Measurements from ENCODE around the gene BLZF1.
"Not testable (repeated sequence)": the region's sequence is repeated elsewhere in the genome, so short reads cannot be mapped to it uniquely, and the experiment has no call there.

Gene BLZF1

DNA sequence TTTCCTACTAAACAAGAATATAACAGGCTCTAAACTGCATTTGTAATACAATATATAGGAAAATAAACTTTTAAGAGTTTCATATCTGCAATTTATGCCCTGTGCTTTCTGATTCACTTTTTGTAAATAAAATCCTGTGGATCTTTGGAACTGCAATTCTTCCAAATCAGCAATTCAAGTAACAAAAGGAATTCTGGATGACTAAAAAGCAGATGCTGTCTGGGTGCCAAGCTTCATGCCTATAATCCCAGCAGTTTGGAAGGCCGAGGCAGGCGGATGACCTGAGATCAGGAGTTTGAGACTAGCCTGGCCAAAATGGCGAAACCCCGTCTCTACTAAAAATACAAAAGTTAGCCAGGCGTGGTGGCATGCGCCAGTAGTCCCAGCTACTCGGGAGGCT, 6.7 kb upstream of the BLZF1 start:
- no peak for DNase-seq (ENCODE audit: low spot score)

DNA sequence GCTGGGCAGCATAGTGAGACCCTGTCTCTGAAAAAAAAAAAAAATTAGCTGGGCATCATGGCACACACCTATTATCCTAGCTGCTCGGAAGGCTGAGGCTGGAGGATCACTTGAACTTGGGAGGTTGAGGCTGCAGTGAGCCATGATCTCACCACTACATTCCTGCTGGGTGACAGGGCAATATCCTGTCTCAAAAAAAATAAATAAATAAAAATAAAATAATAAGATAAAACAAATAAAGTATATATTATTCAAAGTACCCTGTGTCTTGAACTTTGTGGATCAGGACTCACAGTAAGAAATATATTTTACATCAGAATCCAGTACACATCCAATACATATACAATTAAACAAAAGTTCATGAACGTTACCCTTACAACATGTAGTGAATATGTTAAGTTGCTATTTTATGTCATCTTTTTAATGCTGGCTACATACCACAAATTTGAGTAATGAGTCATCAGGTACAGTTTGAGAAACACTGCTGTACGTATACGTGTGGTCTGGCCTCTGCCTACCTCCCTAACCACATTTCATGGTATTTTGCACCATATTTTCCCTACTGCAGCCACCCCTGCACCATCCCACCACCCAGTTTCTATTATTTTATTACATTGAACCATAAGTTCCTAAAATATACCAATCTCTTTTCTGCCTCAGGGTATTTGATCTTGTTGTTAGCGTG, 4.8 kb upstream of the BLZF1 start:
- DNase-seq (ENCODE audit: low spot score) = peak; percentile 84

DNA sequence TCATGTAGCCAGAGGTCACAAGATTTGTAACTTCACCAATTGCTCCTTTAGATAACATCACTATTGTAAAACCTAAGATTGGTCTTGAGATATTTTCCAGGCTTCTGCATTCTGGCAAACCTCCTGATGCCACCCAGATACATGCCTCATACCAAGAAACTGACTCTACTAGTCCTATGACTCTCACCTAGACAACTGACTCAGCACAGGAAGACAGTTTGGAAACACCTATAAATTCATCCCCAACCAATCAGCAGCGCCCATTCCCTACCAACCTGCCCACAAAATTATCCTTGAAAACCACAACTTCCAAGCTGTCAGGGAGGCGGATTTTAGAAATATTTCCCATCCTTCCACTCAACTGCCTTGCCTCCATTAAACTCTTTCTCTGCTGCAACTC, 3.0 kb upstream of the BLZF1 start:
- peak; percentile 82 for DNase-seq (ENCODE audit: low spot score)

DNA sequence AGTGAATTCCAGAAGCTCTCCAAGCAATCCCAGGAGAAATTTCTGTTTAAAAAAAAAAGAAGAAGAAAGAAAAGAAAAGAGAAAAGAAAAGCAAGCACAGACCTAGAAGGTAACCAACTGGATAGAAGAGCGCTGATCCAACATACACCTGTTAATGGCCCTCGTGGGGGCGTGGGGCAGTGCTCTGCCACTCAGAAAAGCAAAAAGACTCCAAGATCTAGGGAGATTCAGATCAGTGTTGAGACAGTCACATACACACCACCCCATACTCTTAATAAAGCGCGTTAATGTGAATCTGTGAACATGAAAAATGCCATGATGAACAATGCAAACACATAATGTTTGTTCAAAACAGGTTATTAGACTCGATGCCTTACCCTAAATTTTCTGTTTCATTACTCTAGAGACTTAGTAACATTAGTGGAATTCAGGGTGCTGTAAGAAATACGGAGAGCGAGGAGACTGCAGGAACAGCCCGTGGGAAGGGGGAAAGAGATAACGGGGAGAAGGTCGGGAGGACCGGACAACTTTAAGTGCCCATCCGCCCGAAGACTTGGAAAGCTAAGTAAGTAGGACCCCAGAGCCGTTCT, 804 bp upstream of the BLZF1 start:
- no peak for DNase-seq (ENCODE audit: low spot score)

DNA sequence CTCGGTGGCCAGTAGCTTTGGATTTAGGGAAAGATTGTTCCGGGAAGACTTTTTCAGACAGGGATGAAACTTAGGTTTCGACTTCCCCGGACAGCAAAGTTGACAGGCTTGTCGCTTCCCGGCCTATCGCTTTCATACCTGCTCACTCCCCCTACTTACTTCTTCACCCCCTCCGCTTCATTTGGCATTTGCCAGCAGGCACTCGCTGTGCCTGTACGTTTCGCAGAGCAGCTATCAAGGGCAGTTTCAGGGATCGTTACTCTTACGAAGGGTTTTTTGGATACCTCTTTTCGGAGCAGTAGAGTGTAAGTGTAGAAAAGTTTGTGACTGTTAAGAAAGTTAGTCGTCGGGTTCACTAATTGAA, 393 bp downstream of the BLZF1 start:
- DNase-seq (ENCODE audit: low spot score) = no peak

DNA sequence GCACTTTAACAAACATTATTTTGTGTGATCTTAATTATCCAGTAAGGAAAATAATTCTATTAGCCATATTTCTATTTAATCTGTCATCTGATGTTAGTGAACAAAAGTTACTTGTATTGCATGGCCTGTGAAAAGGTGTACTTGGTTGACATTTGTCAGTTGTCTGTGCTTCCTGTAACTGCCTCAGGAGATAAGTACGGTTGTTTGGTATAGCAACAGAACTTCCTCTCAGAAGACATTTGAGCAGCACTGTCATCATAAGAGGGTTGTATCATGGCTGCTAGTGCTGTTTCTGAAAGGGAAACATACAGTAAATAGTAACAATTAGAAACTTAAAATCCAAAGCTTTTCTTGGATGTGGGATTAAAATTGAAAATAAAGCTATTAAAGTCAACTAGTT, 3.4 kb downstream of the BLZF1 start:
- no peak for DNase-seq (ENCODE audit: low spot score)

DNA sequence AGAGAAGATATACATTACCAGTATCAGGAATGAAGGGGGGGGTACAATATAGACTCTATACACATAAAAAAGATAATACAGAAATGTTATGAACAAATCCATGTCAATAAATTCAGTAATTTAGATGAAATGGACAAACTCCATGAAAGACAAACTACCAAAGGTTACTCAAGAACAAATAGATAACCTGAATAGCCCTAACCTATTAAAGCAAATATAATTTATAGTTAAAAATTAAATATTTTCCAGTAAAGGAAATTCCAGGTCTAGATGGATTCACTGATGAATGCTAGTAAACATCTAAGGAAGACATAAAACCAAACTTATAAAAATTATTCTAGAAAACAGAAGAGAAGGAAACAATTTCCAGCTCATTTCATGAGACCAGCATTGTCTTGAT, 13.2 kb downstream of the BLZF1 start:
- DNase-seq (ENCODE audit: low spot score) = no peak

DNA sequence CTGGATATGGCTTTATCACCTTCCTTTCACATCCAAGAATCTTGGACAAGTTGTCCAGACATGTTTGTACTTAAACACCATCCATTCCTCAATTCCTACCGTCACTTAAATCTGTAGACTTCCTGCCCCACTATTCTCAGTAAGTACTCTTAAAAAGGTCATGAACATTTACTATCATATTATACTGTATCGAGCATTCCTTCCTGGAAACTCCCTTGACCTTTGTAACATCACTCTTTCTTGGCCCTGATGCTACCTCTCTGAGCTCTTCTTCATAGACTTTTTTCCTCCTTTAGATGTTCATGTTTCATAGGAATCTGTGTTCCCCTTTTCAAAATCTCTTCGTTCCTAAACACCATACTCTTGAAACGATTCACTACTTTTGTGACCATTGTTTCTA, 15.5 kb downstream of the BLZF1 start:
- DNase-seq (ENCODE audit: low spot score) = no peak

DNA sequence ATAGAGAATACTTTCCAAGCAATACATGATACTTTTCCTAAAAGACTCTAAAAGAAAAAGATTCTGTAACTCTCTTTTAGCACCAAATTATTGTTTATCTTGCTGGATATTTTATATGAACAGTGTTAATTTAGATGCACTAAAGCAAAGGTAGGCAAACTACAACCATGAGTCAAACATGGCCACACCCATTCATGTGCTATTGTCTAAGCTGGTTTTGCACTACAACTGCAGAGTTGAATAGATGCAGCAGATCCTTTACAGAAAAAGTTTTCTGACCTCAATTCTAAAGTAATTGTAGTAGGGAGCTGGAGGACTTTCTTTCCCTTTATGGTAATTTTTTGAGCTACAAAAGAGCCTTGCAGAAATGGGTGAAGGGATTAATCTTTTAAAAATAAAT, 19.4 kb downstream of the BLZF1 start:
- DNase-seq (ENCODE audit: low spot score) = no peak

DNA sequence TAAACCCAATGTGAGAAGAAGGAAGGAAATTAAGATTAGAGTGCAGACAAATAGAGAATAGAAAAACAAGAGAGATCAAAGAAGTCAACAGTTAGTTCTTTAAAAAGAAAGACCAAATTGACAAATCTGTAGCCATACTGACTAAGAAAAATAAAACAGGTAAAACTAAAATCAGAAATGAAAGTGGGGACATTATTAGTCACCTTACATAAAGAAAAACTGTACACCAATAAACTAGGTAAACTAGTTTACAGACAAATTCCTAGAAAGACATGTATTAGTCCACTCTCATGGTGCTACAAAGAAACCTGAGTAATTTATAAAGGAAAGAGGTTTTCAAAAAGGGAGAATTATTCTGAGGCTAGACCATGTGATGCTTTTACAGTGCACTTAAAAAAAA, 22.3 kb downstream of the BLZF1 start:
- DNase-seq (ENCODE audit: low spot score) = peak; percentile 76

DNA sequence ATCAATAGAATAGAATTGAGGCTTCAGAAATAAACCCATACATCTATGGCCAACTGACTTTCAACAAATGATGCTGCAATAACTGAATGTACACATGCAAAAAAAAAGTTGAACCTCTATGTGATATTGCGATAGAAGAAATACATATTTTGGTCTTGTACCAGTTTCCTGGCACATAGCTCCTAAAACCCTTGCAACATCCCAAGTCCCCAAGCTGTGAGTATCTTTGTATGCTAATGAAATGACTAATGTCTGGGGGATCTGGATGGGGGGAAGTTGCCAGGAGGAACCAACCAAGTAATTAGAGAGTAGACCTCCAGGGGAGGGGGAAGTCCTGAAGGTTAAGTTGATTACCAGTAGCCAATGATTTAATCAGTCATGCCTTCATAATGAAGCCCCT, 24.4 kb downstream of the BLZF1 start:
- no peak for DNase-seq (ENCODE audit: low spot score)

DNA sequence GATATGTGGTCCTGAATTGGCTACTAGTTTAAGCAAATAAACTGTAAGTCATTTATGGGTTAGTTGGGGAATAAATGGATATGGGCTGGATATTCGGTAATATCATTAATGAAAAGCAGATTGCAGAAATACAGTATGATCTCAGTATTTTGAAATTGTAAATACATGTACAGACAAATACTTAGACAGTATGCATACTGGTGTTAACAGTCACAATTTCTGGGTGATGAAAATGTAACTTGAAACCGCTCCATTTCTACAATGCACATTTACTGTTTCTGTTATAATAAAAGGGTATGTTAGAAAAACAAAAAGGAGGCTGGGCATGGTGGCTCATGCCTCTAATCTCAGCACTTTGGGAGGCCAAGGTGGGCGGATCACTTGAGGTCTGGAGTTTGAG, 28.0 kb downstream of the BLZF1 start:
- DNase-seq (ENCODE audit: low spot score) = no peak

DNA sequence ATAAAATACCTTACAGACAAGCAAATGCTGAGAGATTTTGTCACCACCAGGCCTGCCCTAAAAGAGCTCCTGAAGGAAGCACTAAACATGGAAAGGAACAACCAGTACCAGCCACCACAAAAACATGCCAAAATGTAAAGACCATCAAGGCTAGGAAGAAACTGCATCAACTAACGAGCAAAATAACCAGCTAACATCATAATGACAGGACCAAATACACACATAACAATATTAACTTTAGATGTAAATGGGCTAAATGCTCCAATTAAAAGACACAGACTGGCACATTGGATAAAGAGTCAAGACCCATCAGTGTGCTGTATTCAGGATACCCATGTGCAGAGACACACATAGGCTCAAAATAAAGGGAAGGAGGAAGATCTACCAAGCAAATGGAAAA, 34.6 kb downstream of the BLZF1 start:
- not testable (repeated sequence) for DNase-seq (ENCODE audit: low spot score)

DNA sequence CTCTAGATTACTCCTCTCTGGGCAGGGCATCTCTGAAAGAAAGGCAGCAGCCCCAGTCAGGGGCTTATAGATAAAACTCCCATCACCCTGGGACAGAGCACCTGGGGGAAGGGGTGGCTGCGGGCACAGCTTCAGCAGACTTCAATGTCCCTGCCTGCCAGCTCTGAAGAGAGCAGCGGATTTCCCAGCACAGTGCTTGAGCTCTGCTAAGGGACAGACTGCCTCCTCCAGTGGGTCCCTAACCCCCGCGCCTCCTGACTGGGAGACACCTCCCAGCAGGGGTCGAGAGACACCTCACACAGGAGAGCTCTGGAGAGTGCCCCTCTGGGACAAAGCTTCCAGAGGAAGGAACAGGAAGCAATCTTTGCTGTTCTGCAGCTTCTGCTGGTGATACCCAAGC, 40.3 kb downstream of the BLZF1 start:
- not testable (repeated sequence) for DNase-seq (ENCODE audit: low spot score)

DNA sequence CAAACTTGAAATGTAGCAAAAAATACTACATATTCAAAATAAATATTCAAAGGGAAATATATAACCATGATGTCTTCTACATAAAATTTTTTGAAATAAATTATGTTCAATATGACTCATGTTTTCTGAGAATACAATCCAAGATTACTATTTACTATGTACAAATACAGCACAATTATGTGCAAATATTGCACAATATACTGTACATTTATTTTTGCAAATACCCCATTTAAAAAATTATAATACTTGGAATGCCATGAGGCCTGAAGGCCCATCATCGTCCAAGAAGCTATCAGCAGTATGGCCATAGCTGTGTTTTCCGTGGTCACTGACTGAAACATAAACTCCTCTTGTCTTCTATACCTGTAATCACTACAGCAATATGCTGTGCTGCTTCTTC, 47.0 kb downstream of the BLZF1 start:
- DNase-seq (ENCODE audit: low spot score) = no peak

DNA sequence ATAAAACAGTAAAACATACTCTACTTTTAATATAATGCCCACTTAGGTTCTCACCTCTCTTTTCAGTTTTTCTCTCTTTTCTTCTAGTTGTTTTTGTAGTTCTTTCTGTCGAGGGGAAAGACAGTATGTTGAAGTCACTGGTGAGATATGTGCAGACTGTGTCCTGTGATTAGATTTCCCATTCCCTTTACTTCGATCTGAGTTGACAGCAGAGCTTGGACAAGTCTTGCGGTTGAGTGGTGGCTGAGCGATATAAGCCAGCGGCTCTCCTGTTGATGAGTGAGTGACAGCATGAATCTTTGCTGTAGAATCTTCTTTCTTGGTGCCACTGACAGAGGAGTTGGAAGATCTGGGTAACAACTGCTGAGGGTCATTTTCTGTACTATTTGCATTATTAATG, 53.3 kb downstream of the BLZF1 start:
- no peak for DNase-seq (ENCODE audit: low spot score)

DNA sequence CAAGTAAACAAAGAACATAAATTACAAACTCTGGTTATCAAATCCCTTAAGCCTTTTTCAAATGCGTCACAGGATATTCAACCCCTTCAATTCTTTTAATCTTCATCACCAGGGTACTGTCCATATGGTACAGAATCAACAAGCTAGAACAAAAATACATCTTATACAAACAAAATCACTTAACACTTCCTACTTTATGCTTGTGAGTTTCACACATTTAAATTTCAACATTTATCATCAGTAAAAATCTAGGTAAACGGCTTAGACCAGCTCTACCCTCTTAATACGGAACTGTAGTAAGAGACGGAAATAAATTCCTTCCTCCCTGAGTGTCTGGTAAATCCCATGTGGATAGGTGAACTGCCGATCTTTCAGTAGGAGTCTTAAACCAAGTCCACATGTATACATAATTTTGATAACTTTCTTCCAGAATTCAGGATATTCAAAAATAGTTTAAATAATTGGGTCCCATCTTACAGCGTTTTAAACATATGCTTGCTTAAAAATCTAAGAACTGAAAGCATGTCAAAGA, 58.2 kb downstream of the BLZF1 start:
- no peak for DNase-seq (ENCODE audit: low spot score)

DNA sequence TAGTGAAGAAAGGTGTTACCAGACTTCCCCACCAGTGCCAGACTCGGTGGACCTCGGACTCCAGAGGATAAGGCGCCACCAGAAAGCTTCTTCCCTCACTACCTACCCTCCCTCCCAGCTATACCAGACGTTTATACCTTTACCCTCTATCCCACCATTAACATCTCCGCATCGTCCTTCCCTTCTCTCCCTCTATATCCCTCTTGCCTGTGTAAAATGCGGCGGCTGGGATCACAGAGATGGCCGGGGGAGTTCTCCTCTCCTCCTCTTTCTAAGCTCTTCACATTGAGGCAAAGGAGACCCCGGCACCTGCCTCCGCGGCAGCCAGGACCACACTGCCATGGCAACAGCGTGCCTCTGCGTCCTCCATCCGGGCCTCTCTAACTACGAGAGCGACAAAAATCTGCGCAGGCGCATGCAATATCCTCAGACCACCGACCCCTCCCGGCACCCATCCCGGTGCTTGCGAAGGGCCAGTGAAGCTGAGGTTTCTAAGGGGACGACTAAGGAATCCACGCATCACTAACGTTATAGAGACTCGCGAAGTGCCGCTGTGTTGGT, 59.2 kb downstream of the BLZF1 start, which contains the start of gene CCDC181:
TSS of gene CCDC181 (minus strand) at position 394 of the 561 bp plus-strand sequence. CDS start 2,547 bp downstream, outside the sequence.
- DNase-seq (ENCODE audit: low spot score) = peak; percentile 69
